ENCODE results near the gene ACADM.
A peak's percentile ranks its signal among the peaks of the same experiment; 100 is the strongest.
"Not testable (repeated sequence)": the region's sequence is repeated elsewhere in the genome, so short reads cannot be mapped to it uniquely, and the experiment has no call there.

ACADM gene

GRCh38 chr1:75723989-75724471 lies 479 bp upstream of the ACADM start:
- peak; percentile 81 for DNase-seq
- H3K4me3 Mint-ChIP-seq = peak overlapping the region; percentile 100
- CTCF ChIA-PET = no interaction called here
- H3K36me3 Mint-ChIP-seq = peaks cover 10% of the 10 kb centered on the region
- H3K4me1 Mint-ChIP-seq = peaks cover 51% of the 10 kb centered on the region
- H3K27me3 Mint-ChIP-seq = no peaks in the 10 kb centered on the region
- no peaks in the 10 kb centered on the region for H3K9me3 Mint-ChIP-seq
- H3K27ac Mint-ChIP-seq = peak overlapping the region; percentile 95

- H3K27me3 Mint-ChIP-seq = no peaks in the 10 kb centered on the region
- no peak for DNase-seq
- CTCF ChIA-PET = no interaction called here
These were observed 757 bp downstream of the ACADM start for GRCh38 chr1:75725266-75725665.

GRCh38 chr1:75725861-75726361 lies 1.4 kb downstream of the ACADM start:
- Mint-ChIP-seq H3K4me1 (peaks cover 46% of the 10 kb centered on the region), H3K27ac (no peak overlapping the region), H3K9me3 (no peaks in the 10 kb centered on the region), H3K36me3 (peaks cover 15% of the 10 kb centered on the region), H3K27me3 (no peaks in the 10 kb centered on the region), H3K4me3 (peak overlapping the region; percentile 100)
- CTCF ChIA-PET = no interaction called here
- DNase-seq = no peak

More at GRCh38 chr1:75725266-75725665, 757 bp downstream of the ACADM start:
- Mint-ChIP-seq H3K4me3 (peak overlapping the region; percentile 100), H3K27ac (peak overlapping the region; percentile 95), H3K9me3 (no peaks in the 10 kb centered on the region), H3K36me3 (peaks cover 13% of the 10 kb centered on the region), H3K4me1 (peaks cover 51% of the 10 kb centered on the region)

GRCh38 chr1:75727571-75727970 lies 3.1 kb downstream of the ACADM start:
- CTCF ChIA-PET = no interaction called here
- Mint-ChIP-seq H3K36me3 (peaks cover 19% of the 10 kb centered on the region), H3K27ac (no peak overlapping the region), H3K4me3 (no peak overlapping the region), H3K4me1 (peaks cover 43% of the 10 kb centered on the region), H3K9me3 (no peaks in the 10 kb centered on the region), H3K27me3 (no peaks in the 10 kb centered on the region)
- no peak for DNase-seq

- Mint-ChIP-seq H3K4me1 (peaks cover 30% of the 10 kb centered on the region), H3K9me3 (no peaks in the 10 kb centered on the region), H3K27ac (no peak overlapping the region), H3K27me3 (no peaks in the 10 kb centered on the region), H3K36me3 (peaks cover 30% of the 10 kb centered on the region), H3K4me3 (no peak overlapping the region)
- no peak for DNase-seq
- CTCF ChIA-PET = no interaction called here
These were observed 5.9 kb downstream of the ACADM start for GRCh38 chr1:75730432-75730831.

GRCh38 chr1:75731881-75732280 lies 7.4 kb downstream of the ACADM start:
- H3K36me3 Mint-ChIP-seq = peaks cover 32% of the 10 kb centered on the region
- no peak for DNase-seq
- no peak overlapping the region for H3K27ac Mint-ChIP-seq
- peaks cover 16% of the 10 kb centered on the region for H3K4me1 Mint-ChIP-seq
- H3K4me3 Mint-ChIP-seq = no peak overlapping the region
- H3K9me3 Mint-ChIP-seq = no peaks in the 10 kb centered on the region
- no peaks in the 10 kb centered on the region for H3K27me3 Mint-ChIP-seq
- CTCF ChIA-PET = no interaction called here

GRCh38 chr1:75732703-75733102 lies 8.2 kb downstream of the ACADM start:
- H3K27ac Mint-ChIP-seq = no peak overlapping the region
- H3K36me3 Mint-ChIP-seq = peaks cover 31% of the 10 kb centered on the region
- CTCF ChIA-PET = no interaction called here
- H3K4me3 Mint-ChIP-seq = no peak overlapping the region
- H3K27me3 Mint-ChIP-seq = no peaks in the 10 kb centered on the region
- DNase-seq = no peak
- peaks cover 8% of the 10 kb centered on the region for H3K4me1 Mint-ChIP-seq
- H3K9me3 Mint-ChIP-seq = no peaks in the 10 kb centered on the region

GRCh38 chr1:75733661-75734060 lies 9.2 kb downstream of the ACADM start:
- CTCF ChIA-PET = no interaction called here
- peaks cover 4% of the 10 kb centered on the region for H3K4me1 Mint-ChIP-seq
- DNase-seq = no peak
- no peaks in the 10 kb centered on the region for H3K9me3 Mint-ChIP-seq
- no peaks in the 10 kb centered on the region for H3K27me3 Mint-ChIP-seq
- peaks cover 28% of the 10 kb centered on the region for H3K36me3 Mint-ChIP-seq
- no peak overlapping the region for H3K27ac Mint-ChIP-seq
- no peak overlapping the region for H3K4me3 Mint-ChIP-seq

GRCh38 chr1:75736016-75736415 lies 11.5 kb downstream of the ACADM start:
- H3K9me3 Mint-ChIP-seq = no peaks in the 10 kb centered on the region
- H3K36me3 Mint-ChIP-seq = peaks cover 29% of the 10 kb centered on the region
- H3K27ac Mint-ChIP-seq = no peak overlapping the region
- H3K27me3 Mint-ChIP-seq = no peaks in the 10 kb centered on the region
- CTCF ChIA-PET = no interaction called here
- no peak for DNase-seq
- no peak overlapping the region for H3K4me3 Mint-ChIP-seq
- H3K4me1 Mint-ChIP-seq = peaks cover 2% of the 10 kb centered on the region

GRCh38 chr1:75742047-75742625 lies 17.6 kb downstream of the ACADM start:
- CTCF ChIA-PET = no interaction called here
- H3K27me3 Mint-ChIP-seq = no peaks in the 10 kb centered on the region
- no peak for DNase-seq

GRCh38 chr1:75745276-75745675 lies 20.8 kb downstream of the ACADM start:
- H3K27ac Mint-ChIP-seq = no peak overlapping the region
- no peak overlapping the region for H3K4me3 Mint-ChIP-seq
- peaks cover 29% of the 10 kb centered on the region for H3K36me3 Mint-ChIP-seq
- peaks cover 6% of the 10 kb centered on the region for H3K4me1 Mint-ChIP-seq
- H3K27me3 Mint-ChIP-seq = no peaks in the 10 kb centered on the region
- no peaks in the 10 kb centered on the region for H3K9me3 Mint-ChIP-seq
- CTCF ChIA-PET = no interaction called here
- no peak for DNase-seq

More at GRCh38 chr1:75742047-75742625, 17.6 kb downstream of the ACADM start:
- Mint-ChIP-seq H3K4me1 (peaks cover 6% of the 10 kb centered on the region), H3K36me3 (peaks cover 29% of the 10 kb centered on the region), H3K9me3 (no peaks in the 10 kb centered on the region), H3K27ac (no peak overlapping the region), H3K4me3 (no peak overlapping the region)

- H3K27ac Mint-ChIP-seq, CTCF ChIA-PET, H3K4me3 Mint-ChIP-seq, H3K4me1 Mint-ChIP-seq, H3K27me3 Mint-ChIP-seq, DNase-seq: not testable (repeated sequence)
- Mint-ChIP-seq H3K36me3 (peaks cover 58% of the 10 kb centered on the region), H3K9me3 (peaks cover 19% of the 10 kb centered on the region)
These were observed 32.7 kb downstream of the ACADM start for GRCh38 chr1:75757210-75757609.

- CTCF ChIA-PET = not testable (repeated sequence)
These were observed 34.0 kb downstream of the ACADM start for GRCh38 chr1:75758543-75758942.

GRCh38 chr1:75764057-75764655 lies 39.6 kb downstream of the ACADM start:
- H3K27me3 Mint-ChIP-seq = no peaks in the 10 kb centered on the region
- no peak for DNase-seq
- CTCF ChIA-PET = no interaction called here
- H3K4me1 Mint-ChIP-seq = no peaks in the 10 kb centered on the region
- peaks cover 5% of the 10 kb centered on the region for H3K36me3 Mint-ChIP-seq
- H3K9me3 Mint-ChIP-seq = no peaks in the 10 kb centered on the region
- H3K4me3 Mint-ChIP-seq = no peak overlapping the region
- H3K27ac Mint-ChIP-seq = no peak overlapping the region

More at GRCh38 chr1:75758543-75758942, 34.0 kb downstream of the ACADM start:
- H3K27me3 Mint-ChIP-seq, H3K4me3 Mint-ChIP-seq, H3K4me1 Mint-ChIP-seq, DNase-seq, H3K27ac Mint-ChIP-seq: not testable (repeated sequence)
- Mint-ChIP-seq H3K9me3 (peaks cover 19% of the 10 kb centered on the region), H3K36me3 (peaks cover 47% of the 10 kb centered on the region)

- no peak overlapping the region for H3K27ac Mint-ChIP-seq
- CTCF ChIA-PET = no interaction called here
These were observed 41.3 kb downstream of the ACADM start for GRCh38 chr1:75765697-75766355.

More at GRCh38 chr1:75765697-75766355, 41.3 kb downstream of the ACADM start:
- Mint-ChIP-seq H3K9me3 (no peaks in the 10 kb centered on the region), H3K4me3 (no peak overlapping the region), H3K36me3 (no peaks in the 10 kb centered on the region), H3K27me3 (no peaks in the 10 kb centered on the region), H3K4me1 (no peaks in the 10 kb centered on the region)
- no peak for DNase-seq
